AG04450 (cell line): ENCODE results near the gene TFAP2E. TPM values are rescaled to one million over a fixed set of nuclear protein-coding genes. Genes with fewer than 3 reads are reported as not detected.

Experiments
- CTCF ChIA-PET: fragments of 300-600, 350-600 bp; formaldehyde crosslinking; extraction: SDS; loops from one replicate; lab custom pipeline; 2022; ENCODE audit warnings: antibody characterized with exemption, inconsistent platforms; lab: Charles Lee
- POLR2A ChIA-PET: fragments of 350-600 bp; formaldehyde crosslinking; extraction: SDS; loops from one replicate; lab custom pipeline; 2021; ENCODE audit warnings: antibody characterized with exemption, inconsistent platforms; lab: Yijun Ruan, JAX
- DNase-seq: peaks from one replicate; pipeline ENCODE4 v3.0.0-alpha.2; 2011; ENCODE audit warnings: low read depth, low spot score
- H3K27ac ChIP-seq: one replicate; pipeline ENCODE4 v1.5.1; 2012; ENCODE audit warnings: low read depth, low read length, control low read depth
- H3K27me3 ChIP-seq: one replicate; pipeline ENCODE4 v1.6.0; 2012; ENCODE audit warnings: low read length; ENCODE audit not compliant: control insufficient read depth, insufficient read depth
- H3K4me3 ChIP-seq: 2 replicates; pipeline ENCODE4 v1.5.1; 2011; ENCODE audit warnings: mild to moderate bottlenecking, low read depth, low read length, control low read depth
- H3K9me3 ChIP-seq: 2 replicates; pipeline ENCODE4 v1.5.1; 2012; ENCODE audit warnings: low read length; ENCODE audit not compliant: control insufficient read depth, insufficient read depth
- CTCF ChIP-seq: IDR thresholded peaks from 2 replicates; pipeline ENCODE4 v1.5.1; 2011; ENCODE audit warnings: low read depth, low read length, control low read depth, inconsistent platforms
- polyA plus RNA-seq: library from polyadenylated mRNA; depleted of rRNA; stranded (reverse); fragments of >200 nt; gene quantifications from 2 replicates; pipeline ENCODE4 v1.2.3, GENCODE V29; 2011

The TFAP2E gene
- polyA plus RNA-seq, 1 experiment: 0.05 TPM

- TF ChIP-seq CTCF: no peak
- Histone ChIP-seq H3K9me3 (no peaks in the 10 kb centered on the region; the same call in 1 of the 2 replicates), H3K4me3 (no peak overlapping the region), H3K27me3 (no peaks in the 10 kb centered on the region), H3K27ac (no peak overlapping the region)
- POLR2A ChIA-PET: no interaction called here
- CTCF ChIA-PET: interaction anchor here (5.3 kb wide), 1 partner anchor 112 kb away, joined by 57 read pairs; no protein-coding TSS in a partner anchor
- no peak for DNase-seq
Observed at GRCh38 chr1:35563166-35563565, 9.9 kb upstream of the TFAP2E start.

- CTCF ChIA-PET: interaction anchor here (0.6 to 5.9 kb wide), 35 partner anchors 8 to 341 kb away, joined by 3 to 248 read pairs (median 4); partner anchors contain the start of genes CLSPN and TFAP2E
- peak; percentile 83 for TF ChIP-seq CTCF
- Histone ChIP-seq H3K27ac (peak overlapping the region; percentile 11), H3K27me3 (no peaks in the 10 kb centered on the region), H3K9me3 (no peaks in the 10 kb centered on the region), H3K4me3 (no peak overlapping the region)
- POLR2A ChIA-PET: interaction anchor here (1.4 kb wide), 1 partner anchor 113 kb away, joined by 8 read pairs; no protein-coding TSS in a partner anchor
- DNase-seq: no peak
Observed at GRCh38 chr1:35564037-35564883, 8.9 kb upstream of the TFAP2E start.

GRCh38 chr1:35564884-35565741 is 8.0 kb upstream of the TFAP2E start:
- no peak for DNase-seq
- CTCF ChIA-PET: interaction anchor here (0.6 to 5.9 kb wide), 36 partner anchors 8 to 342 kb away, joined by 3 to 248 read pairs (median 4); partner anchors contain the start of genes CLSPN and TFAP2E
- POLR2A ChIA-PET: interaction anchor here (0.7 to 1.4 kb wide), 2 partner anchors 10 to 114 kb away, joined by 3 to 8 read pairs; no protein-coding TSS in a partner anchor
- H3K4me3 ChIP-seq: no peak overlapping the region
- no peak for TF ChIP-seq CTCF
- no peaks in the 10 kb centered on the region for H3K27me3 ChIP-seq
- no peak overlapping the region for H3K27ac ChIP-seq
- no peaks in the 10 kb centered on the region for H3K9me3 ChIP-seq

- Histone ChIP-seq H3K9me3 (no peaks in the 10 kb centered on the region), H3K4me3 (no peak overlapping the region), H3K27ac (no peak overlapping the region), H3K27me3 (no peaks in the 10 kb centered on the region)
- TF ChIP-seq CTCF: no peak
- POLR2A ChIA-PET: no interaction called here
- CTCF ChIA-PET: interaction anchor here (0.7 to 5.9 kb wide), 13 partner anchors 10 to 291 kb away, joined by 3 to 248 read pairs (median 8); partner anchors contain the start of gene CLSPN
- no peak for DNase-seq
Observed at GRCh38 chr1:35565742-35566133, 7.4 kb upstream of the TFAP2E start.
